ENCODE measurements around the gene MATCAP1. TPM values are rescaled to one million over a fixed set of nuclear protein-coding genes. Genes with fewer than 3 reads are reported as not detected.

Gene MATCAP1
- total and polyA plus RNA-seq, 2 of the 8 experiments (the other 6 are each of a cell fraction or from before 2014, with no cell fraction given): 22.9 to 27.5 TPM

DNA sequence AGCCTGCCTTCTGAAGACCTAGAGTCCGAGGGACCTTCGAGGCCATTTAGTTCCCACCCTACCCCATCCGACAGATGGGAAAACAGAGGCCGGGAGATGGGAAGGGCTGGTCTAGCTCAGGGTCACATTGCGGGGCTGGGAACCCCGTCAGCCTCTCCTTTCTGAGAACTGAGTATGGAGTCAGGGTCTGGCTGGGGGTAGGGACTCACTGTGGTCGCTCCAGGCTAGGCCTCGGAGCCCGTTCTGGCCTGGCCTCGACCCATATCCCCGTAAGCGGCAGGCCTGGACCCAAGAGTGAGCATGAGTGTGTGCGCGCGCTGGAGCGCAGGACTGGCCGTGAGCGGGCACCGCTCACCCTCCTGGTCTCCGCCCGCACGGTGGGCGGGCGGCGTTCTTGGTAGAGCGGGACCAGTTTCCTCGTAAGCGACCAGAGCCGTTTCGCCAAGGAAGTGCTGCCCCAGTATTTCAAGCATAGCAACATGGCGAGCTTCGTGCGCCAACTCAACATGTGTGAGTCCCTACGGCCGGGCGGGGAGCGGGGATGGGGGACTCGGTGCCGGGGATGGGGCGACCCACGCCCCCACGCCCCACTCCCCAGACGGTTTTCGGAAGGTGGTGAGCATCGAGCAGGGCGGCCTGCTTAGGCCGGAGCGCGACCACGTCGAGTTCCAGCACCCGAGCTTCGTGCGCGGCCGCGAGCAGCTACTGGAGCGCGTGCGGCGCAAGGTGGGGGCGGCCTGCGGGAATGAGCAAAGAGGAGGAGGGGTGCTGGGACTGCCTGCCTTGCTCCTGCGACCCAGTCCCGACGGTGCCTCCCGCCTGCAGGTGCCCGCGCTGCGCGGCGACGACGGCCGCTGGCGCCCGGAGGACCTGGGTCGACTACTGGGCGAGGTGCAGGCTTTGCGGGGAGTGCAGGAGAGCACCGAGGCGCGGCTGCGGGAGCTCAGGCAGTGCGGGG lies 18.4 kb downstream of the MATCAP1 start (continued):
- TF ChIP-seq TCF12 (IDR thresholded peaks at IDR 0.05; ENCODE audit: low read depth, low read length): no peak
- no peak for TF ChIP-seq CTBP2 (IDR thresholded peaks at IDR 0.05; ENCODE audit: borderline replicate concordance, insufficient read depth, insufficient read length, low read length)
- TF ChIP-seq TAF7 (optimal IDR thresholded peaks at IDR 0.05; ENCODE audit: borderline replicate concordance, low read depth, low read length): no peak
- no peak for TF ChIP-seq CBX5 (IDR thresholded peaks at IDR 0.05; ENCODE audit: low read depth, low read length)
- no peak for TF ChIP-seq BCL11A (IDR thresholded peaks at IDR 0.05; ENCODE audit: low read depth in 2 of 2, low read length in 2 of 2)
- peak; percentile 97 for TF ChIP-seq EZH2 (IDR thresholded peaks at IDR 0.05; ENCODE audit: low read depth, low read length, severe bottlenecking)
- no peak for TF ChIP-seq CHD7 (IDR thresholded peaks at IDR 0.05; ENCODE audit: insufficient replicate concordance, low read length)
